SH-SY5Y (cell line): ENCODE results near the gene ZNF669.

Experiments used
- GATA2 ChIP-seq: IDR thresholded peaks from 2 replicates; pipeline ENCODE4 v1.6.1; 2011; ENCODE audit warnings: mild to moderate bottlenecking, low read depth, low read length
- GATA3 ChIP-seq: IDR thresholded peaks from 2 replicates; pipeline ENCODE4 v1.6.1; 2011; ENCODE audit warnings: low read depth, mild to moderate bottlenecking, low read length, moderate library complexity

DNA sequence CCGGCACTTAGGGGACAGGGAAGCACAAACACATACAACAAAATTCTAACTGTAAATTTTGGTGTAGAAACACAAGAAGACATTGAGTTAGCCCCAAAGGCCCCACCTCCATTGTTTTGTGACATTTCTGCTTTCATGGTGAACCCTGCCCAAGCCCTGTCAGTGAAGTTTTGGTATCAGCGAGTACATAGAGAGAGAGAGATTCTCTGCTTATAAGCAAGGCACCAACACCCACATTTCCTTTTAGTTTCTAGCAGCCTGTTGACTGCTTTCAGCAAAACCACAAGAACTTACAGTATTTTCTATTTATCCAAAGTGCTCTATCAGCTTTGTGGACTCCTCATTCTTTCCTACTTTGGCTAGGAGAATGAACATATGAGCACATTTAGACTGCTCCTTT is 43.6 kb upstream of the ZNF669 start:
- TF ChIP-seq GATA2 = no peak
- no peak for TF ChIP-seq GATA3
